Measurements from ENCODE around the gene CYB5D1.

GRCh38 chr17:7862692-7863437 is 5.1 kb downstream of the CYB5D1 start:
- TF ChIP-seq, protein P1, sequence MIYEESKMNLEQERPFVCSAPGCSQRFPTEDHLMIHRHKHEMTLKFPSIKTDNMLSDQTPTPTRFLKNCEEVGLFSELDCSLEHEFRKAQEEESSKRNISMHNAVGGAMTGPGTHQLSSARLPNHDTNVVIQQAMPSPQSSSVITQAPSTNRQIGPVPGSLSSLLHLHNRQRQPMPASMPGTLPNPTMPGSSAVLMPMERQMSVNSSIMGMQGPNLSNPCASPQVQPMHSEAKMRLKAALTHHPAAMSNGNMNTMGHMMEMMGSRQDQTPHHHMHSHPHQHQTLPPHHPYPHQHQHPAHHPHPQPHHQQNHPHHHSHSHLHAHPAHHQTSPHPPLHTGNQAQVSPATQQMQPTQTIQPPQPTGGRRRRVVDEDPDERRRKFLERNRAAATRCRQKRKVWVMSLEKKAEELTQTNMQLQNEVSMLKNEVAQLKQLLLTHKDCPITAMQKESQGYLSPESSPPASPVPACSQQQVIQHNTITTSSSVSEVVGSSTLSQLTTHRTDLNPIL (CRISPR knock-in tag; IDR thresholded peaks at IDR 0.05; ENCODE audit: low read depth): no peak
- TF ChIP-seq PATZ1 (CRISPR knock-in tag; IDR thresholded peaks at IDR 0.05; ENCODE audit: borderline replicate concordance) (no peak), SNAI2 (CRISPR knock-in tag; IDR thresholded peaks at IDR 0.05) (no peak)

All from SK-N-SH treated with all-trans-retinoic acid at 6 μM for 48 hours (cell line).